OCI-LY3 (cell line): Measurements from ENCODE around the gene GIMAP8.

ENCODE experiments used
- H2AFZ ChIP-seq: fragments of 200-600, 300-600 bp; shearing (Covaris generic); 2 replicates; pipeline ENCODE4 v1.6.0; 2014; ENCODE audit warnings: antibody characterized with exemption, low read depth, low read length
- H3K27ac ChIP-seq: fragments of 200-600, 300-600 bp; sonication (generic); 2 replicates; pipeline ENCODE4 v1.5.1; 2014; ENCODE audit warnings: mild to moderate bottlenecking, low read length, moderate library complexity, mixed read lengths
- H3K27me3 ChIP-seq: fragments of 200-600, 300-600 bp; sonication (generic); 2 replicates; pipeline ENCODE4 v1.6.1; 2014; ENCODE audit warnings: low read depth, low read length, mixed read lengths
- H3K36me3 ChIP-seq: fragments of 200-600, 300-600 bp; sonication (generic); replicated peaks from 2 replicates; pipeline ENCODE3; 2014; ENCODE audit warnings: low read depth, low read length, mixed read lengths
- H3K4me1 ChIP-seq: fragments of 300-600, 200-600 bp; sonication (generic); 2 replicates; pipeline ENCODE4 v1.6.1; 2014; ENCODE audit warnings: low read length, mixed read lengths
- H3K4me2 ChIP-seq: fragments of 200-600, 300-600 bp; sonication (generic); 2 replicates; pipeline ENCODE4 v1.6.1; 2014; ENCODE audit warnings: low read length, mixed read lengths
- H3K4me3 ChIP-seq: fragments of 300-600, 200-600 bp; sonication (generic); 2 replicates; pipeline ENCODE4 v1.5.1; 2014; ENCODE audit warnings: antibody characterized with exemption, mild to moderate bottlenecking, low read length, moderate library complexity
- H3K79me2 ChIP-seq: fragments of 300-600, 200-600 bp; shearing (Covaris generic); 2 replicates; pipeline ENCODE4 v1.6.1; 2014; ENCODE audit warnings: mild to moderate bottlenecking, low read length, mixed read lengths
- H3K9ac ChIP-seq: fragments of 300-600, 200-600 bp; shearing (Covaris generic); 2 replicates; pipeline ENCODE4 v1.6.0; 2014; ENCODE audit warnings: mild to moderate bottlenecking, low read length, moderate library complexity
- H3K9me3 ChIP-seq: fragments of 200-600, 300-600 bp; shearing (Covaris generic); 2 replicates; pipeline ENCODE4 v1.6.1; 2014; ENCODE audit warnings: low read length, mixed read lengths; ENCODE audit not compliant: insufficient read depth
- H4K20me1 ChIP-seq: fragments of 200-600, 300-600 bp; sonication (generic); 2 replicates; pipeline ENCODE4 v1.6.1; 2016; ENCODE audit warnings: low read length, mixed read lengths; ENCODE audit not compliant: insufficient read depth
- CTCF ChIP-seq: fragments of 200-600, 300-600 bp; sonication (generic); IDR thresholded peaks from 2 replicates; pipeline ENCODE4 v1.5.1; 2014; ENCODE audit warnings: antibody characterized with exemption, low read length, low read depth
- EZH2phosphoT487 ChIP-seq: fragments of 200-600 bp; shearing (Covaris generic); IDR thresholded peaks from 2 replicates; pipeline ENCODE4 v1.6.1; 2018; ENCODE audit warnings: antibody characterized with exemption, mixed run types, low read depth

The GIMAP8 gene

DNA sequence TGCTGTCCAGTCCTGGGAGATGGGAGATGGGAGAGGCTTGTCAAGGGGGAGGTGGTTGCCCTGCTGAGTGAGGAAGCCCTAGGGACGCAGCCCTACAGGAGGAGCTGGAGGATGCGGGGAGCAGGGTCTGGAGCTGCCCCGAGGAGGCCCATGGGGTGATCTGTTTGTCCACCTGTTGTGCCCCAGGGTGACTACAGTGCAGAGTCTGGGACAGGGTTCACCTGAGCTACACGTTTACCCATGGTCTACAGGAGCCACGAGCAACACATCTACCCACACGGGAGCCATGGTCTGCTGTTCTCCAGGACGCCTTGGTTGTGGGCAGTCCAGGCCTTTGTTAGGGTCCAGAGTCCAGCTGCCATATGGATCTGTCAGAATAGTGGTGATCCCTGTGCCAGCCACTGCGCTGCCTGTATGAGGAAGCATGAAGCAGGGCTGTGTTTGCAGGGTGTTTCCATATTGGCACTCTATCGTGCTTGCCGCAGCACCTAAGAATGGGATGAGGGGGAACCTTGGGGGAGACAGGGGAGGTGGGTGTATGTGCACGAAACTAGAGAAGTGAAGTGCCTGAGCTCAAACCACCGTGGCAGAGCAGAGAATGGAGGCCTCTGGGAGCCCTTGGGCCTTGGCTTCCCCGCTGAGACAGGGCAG is 47.6 kb upstream of the GIMAP8 start:
- Histone ChIP-seq H3K9ac (no peak overlapping the region), H4K20me1 (no peaks in the 10 kb centered on the region), H3K27ac (no peak overlapping the region)

DNA sequence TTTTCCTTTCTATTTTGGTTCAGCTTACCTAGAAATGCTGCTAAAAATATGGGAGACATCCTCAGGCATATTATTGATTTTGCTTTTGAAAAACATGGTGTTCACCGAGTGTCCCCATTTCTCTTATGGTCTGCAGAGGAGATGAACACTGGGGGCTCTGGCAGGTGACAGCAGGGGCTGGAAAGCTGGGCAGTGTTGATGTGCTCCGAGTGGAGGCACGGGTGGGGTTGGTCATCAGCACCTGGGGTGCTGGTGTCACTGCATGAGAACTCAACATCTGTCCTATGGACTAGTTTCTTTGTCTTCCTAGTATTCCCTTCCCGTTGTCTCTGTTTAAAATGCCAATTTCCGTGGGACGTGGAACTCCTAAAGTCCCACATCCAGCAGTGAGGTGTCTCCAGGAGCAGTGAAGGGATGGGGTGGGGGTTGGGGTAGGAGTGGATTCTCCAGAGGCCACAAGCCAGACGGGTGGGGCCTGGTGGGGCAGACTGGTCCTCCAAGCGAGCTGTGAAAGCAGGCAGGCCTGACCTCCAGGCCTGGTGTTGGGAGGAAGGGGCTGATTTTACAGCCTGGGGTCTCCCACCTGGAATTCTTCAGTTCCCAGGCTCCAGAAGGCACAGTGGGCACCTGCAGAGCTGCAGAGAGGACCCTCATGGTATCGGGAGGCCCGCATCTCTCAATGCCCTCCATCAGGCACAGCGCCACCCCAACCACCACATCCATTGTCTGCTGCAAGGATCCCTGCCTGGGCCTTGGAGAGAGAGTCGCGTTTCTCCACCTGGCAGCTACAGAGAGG is 46.9 kb upstream of the GIMAP8 start:
- H3K4me3 ChIP-seq = peak overlapping the region; percentile 85
- H3K4me1 ChIP-seq = peaks cover 47% of the 10 kb centered on the region
- H3K27ac ChIP-seq = peak overlapping the region; percentile 98
- H3K36me3 ChIP-seq = peaks cover 8% of the 10 kb centered on the region
- no peaks in the 10 kb centered on the region for H3K9me3 ChIP-seq
- H2AFZ ChIP-seq = no peak overlapping the region
- peak overlapping the region; percentile 99 for H3K4me2 ChIP-seq
- H3K79me2 ChIP-seq = peaks cover 40% of the 10 kb centered on the region
- no peaks in the 10 kb centered on the region for H3K27me3 ChIP-seq
- peak overlapping the region; percentile 97 for H3K9ac ChIP-seq
- TF ChIP-seq EZH2phosphoT487 (no peak), CTCF (no peak)
- H4K20me1 ChIP-seq = no peaks in the 10 kb centered on the region

More for the DNA sequence above, 47.6 kb upstream of the GIMAP8 start:
- no peaks in the 10 kb centered on the region for H3K27me3 ChIP-seq
- TF ChIP-seq EZH2phosphoT487 (no peak), CTCF (no peak)
- peaks cover 39% of the 10 kb centered on the region for H3K4me1 ChIP-seq
- H3K36me3 ChIP-seq = peaks cover 8% of the 10 kb centered on the region
- no peaks in the 10 kb centered on the region for H3K9me3 ChIP-seq
- no peak overlapping the region for H3K4me2 ChIP-seq
- no peak overlapping the region for H2AFZ ChIP-seq
- H3K79me2 ChIP-seq = peaks cover 36% of the 10 kb centered on the region
- no peak overlapping the region for H3K4me3 ChIP-seq

DNA sequence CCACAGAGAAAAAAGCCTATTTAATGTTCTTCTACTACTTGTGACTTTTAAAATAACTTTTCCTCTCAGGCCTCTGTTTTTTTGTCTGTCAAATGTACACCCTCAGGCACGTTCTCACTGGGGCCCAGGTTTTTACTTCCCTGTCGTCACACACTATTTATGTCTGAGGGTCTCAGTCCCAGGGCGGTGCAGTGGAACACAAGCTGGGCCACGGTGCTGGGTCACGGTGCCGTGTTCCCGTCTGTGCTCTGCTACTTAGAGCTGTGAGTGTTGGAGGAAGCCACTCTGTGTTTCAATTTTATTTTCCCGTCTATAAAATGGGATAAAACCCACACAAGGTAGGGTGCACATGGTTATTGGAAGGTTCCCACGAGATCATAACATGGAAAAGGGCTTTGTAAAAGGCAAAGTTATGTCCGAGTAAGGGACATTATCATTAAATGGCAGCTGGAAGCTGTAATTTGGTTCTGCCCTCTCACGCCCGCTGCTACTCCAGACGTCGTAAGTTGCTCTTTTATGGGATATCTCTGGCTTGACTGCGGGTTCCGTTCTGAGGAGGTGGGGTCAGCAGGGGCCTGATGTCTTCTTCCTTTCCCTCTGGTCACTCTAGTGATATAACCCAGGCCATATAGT is 46.1 kb upstream of the GIMAP8 start:
- H3K9me3 ChIP-seq = no peaks in the 10 kb centered on the region
- H3K9ac ChIP-seq = peak overlapping the region; percentile 97
- peak overlapping the region; percentile 98 for H3K27ac ChIP-seq
- no peaks in the 10 kb centered on the region for H3K27me3 ChIP-seq
- peak overlapping the region; percentile 85 for H3K4me3 ChIP-seq
- TF ChIP-seq CTCF (no peak), EZH2phosphoT487 (no peak)
- peak overlapping the region; percentile 99 for H3K4me2 ChIP-seq
- H2AFZ ChIP-seq = peak overlapping the region; percentile 43
- H3K79me2 ChIP-seq = peaks cover 40% of the 10 kb centered on the region
- H3K36me3 ChIP-seq = peaks cover 8% of the 10 kb centered on the region
- H4K20me1 ChIP-seq = no peaks in the 10 kb centered on the region
- peaks cover 54% of the 10 kb centered on the region for H3K4me1 ChIP-seq
